Neuron (in vitro differentiated cells): ENCODE measurements around the gene TMEM50A.
"Not testable (repeated sequence)": the region's sequence is repeated elsewhere in the genome, so short reads cannot be mapped to it uniquely, and the experiment has no call there.

Experiments
- H2AFZ ChIP-seq: one replicate; pipeline ENCODE4 v1.6.1; 2013; ENCODE audit warnings: low read depth, mild to moderate bottlenecking, inconsistent platforms, low read length, moderate library complexity
- H3K27me3 ChIP-seq: one replicate; pipeline ENCODE4 v1.6.1; 2013; ENCODE audit warnings: low read length; ENCODE audit not compliant: insufficient read depth
- H3K36me3 ChIP-seq: one replicate; pipeline ENCODE4 v1.6.1; 2013; ENCODE audit warnings: low read length; ENCODE audit not compliant: insufficient read depth
- H3K4me1 ChIP-seq: one replicate; pipeline ENCODE4 v1.6.1; 2013; ENCODE audit warnings: low read length; ENCODE audit not compliant: insufficient read depth
- H3K4me3 ChIP-seq: 2 replicates; pipeline ENCODE4 v1.5.1; 2013; ENCODE audit warnings: mild to moderate bottlenecking, low read length, moderate library complexity
- H3K9me3 ChIP-seq: one replicate; pipeline ENCODE4 v1.6.1; 2013; ENCODE audit warnings: low read length

Gene TMEM50A

GRCh38 chr1:25338188-25338981, at the start of gene TMEM50A:
TMEM50A (plus strand) TSS chr1:25338334; CDS start chr1:25340487, 2,153 bp downstream.
- H3K4me3 ChIP-seq = peak within 1 kb of the TSS; percentile 84
- peak within 1 kb of the TSS; percentile 84 for H2AFZ ChIP-seq

GRCh38 chr1:25288573-25289101, 49.5 kb upstream of the TMEM50A start:
- H3K4me1 ChIP-seq, H3K27me3 ChIP-seq, H3K36me3 ChIP-seq, H3K4me3 ChIP-seq, H2AFZ ChIP-seq, H3K9me3 ChIP-seq: not testable (repeated sequence)

More at GRCh38 chr1:25338188-25338981, at the start of gene TMEM50A:
- Histone ChIP-seq H3K27me3 (no peaks in the 10 kb centered on the region), H3K9me3 (no peaks in the 10 kb centered on the region), H3K36me3 (peaks cover 8% of the 10 kb centered on the region), H3K4me1 (peaks cover 5% of the 10 kb centered on the region)

- H2AFZ ChIP-seq, H3K4me1 ChIP-seq, H3K36me3 ChIP-seq, H3K9me3 ChIP-seq, H3K27me3 ChIP-seq, H3K4me3 ChIP-seq: not testable (repeated sequence)
Observed at GRCh38 chr1:25290043-25290442, 48.1 kb upstream of the TMEM50A start.

GRCh38 chr1:25293426-25293825, 44.7 kb upstream of the TMEM50A start:
- not testable (repeated sequence) for H3K36me3 ChIP-seq, H2AFZ ChIP-seq, H3K4me3 ChIP-seq, H3K9me3 ChIP-seq, H3K4me1 ChIP-seq, H3K27me3 ChIP-seq

GRCh38 chr1:25294889-25295826, 43.0 kb upstream of the TMEM50A start:
- not testable (repeated sequence) for H3K36me3 ChIP-seq, H3K9me3 ChIP-seq, H3K27me3 ChIP-seq, H3K4me1 ChIP-seq, H3K4me3 ChIP-seq, H2AFZ ChIP-seq

GRCh38 chr1:25296501-25296900, 41.6 kb upstream of the TMEM50A start:
- H3K9me3 ChIP-seq, H3K27me3 ChIP-seq, H3K36me3 ChIP-seq, H3K4me3 ChIP-seq, H2AFZ ChIP-seq, H3K4me1 ChIP-seq: not testable (repeated sequence)

GRCh38 chr1:25300729-25301128, 37.4 kb upstream of the TMEM50A start:
- not testable (repeated sequence) for H3K9me3 ChIP-seq, H3K4me1 ChIP-seq, H3K4me3 ChIP-seq, H3K27me3 ChIP-seq, H3K36me3 ChIP-seq, H2AFZ ChIP-seq

- not testable (repeated sequence) for H2AFZ ChIP-seq, H3K36me3 ChIP-seq, H3K4me1 ChIP-seq, H3K9me3 ChIP-seq, H3K4me3 ChIP-seq, H3K27me3 ChIP-seq
Observed at GRCh38 chr1:25302330-25302729, 35.8 kb upstream of the TMEM50A start.

- H3K4me1 ChIP-seq, H3K9me3 ChIP-seq, H3K36me3 ChIP-seq, H3K4me3 ChIP-seq, H3K27me3 ChIP-seq, H2AFZ ChIP-seq: not testable (repeated sequence)
Observed at GRCh38 chr1:25304936-25305335, 33.2 kb upstream of the TMEM50A start.

GRCh38 chr1:25308168-25308567, 30.0 kb upstream of the TMEM50A start:
- H3K27me3 ChIP-seq, H2AFZ ChIP-seq, H3K9me3 ChIP-seq, H3K4me3 ChIP-seq, H3K4me1 ChIP-seq, H3K36me3 ChIP-seq: not testable (repeated sequence)

GRCh38 chr1:25309085-25309484, 29.0 kb upstream of the TMEM50A start:
- H3K4me1 ChIP-seq, H3K27me3 ChIP-seq, H3K9me3 ChIP-seq, H2AFZ ChIP-seq, H3K4me3 ChIP-seq, H3K36me3 ChIP-seq: not testable (repeated sequence)

- not testable (repeated sequence) for H3K9me3 ChIP-seq
Observed at GRCh38 chr1:25309486-25309885, 28.6 kb upstream of the TMEM50A start.

GRCh38 chr1:25312806-25313470, 25.2 kb upstream of the TMEM50A start:
- not testable (repeated sequence) for H3K27me3 ChIP-seq

More at GRCh38 chr1:25309486-25309885, 28.6 kb upstream of the TMEM50A start:
- H3K4me3 ChIP-seq, H2AFZ ChIP-seq, H3K4me1 ChIP-seq, H3K27me3 ChIP-seq, H3K36me3 ChIP-seq: not testable (repeated sequence)

More at GRCh38 chr1:25312806-25313470, 25.2 kb upstream of the TMEM50A start:
- not testable (repeated sequence) for H3K9me3 ChIP-seq, H2AFZ ChIP-seq, H3K4me1 ChIP-seq, H3K4me3 ChIP-seq, H3K36me3 ChIP-seq
